Tongue (tissue), 2 donors: ENCODE results near the gene CLEC4M. TPM values are rescaled to one million over a fixed set of nuclear protein-coding genes. Genes with fewer than 3 reads are reported as not detected.
"Not testable (repeated sequence)": the region's sequence is repeated elsewhere in the genome, so short reads cannot be mapped to it uniquely, and the experiment has no call there.

Experiments
- DNase-seq: peaks from one replicate; pipeline ENCODE4 v3.0.0-alpha.2; 2015
- total RNA-seq: library from RNA; depleted of rRNA; stranded (reverse); fragments of >200 nt; gene quantifications from one replicate; pipeline ENCODE4 v1.2.3, GENCODE V29; 2014

The CLEC4M gene
- total RNA-seq, 1 donor from 2014 or later, result not detected

- DNase-seq, result no peak
Observed at GRCh38 chr19:7811989-7812388, 48.9 kb downstream of the CLEC4M start.

GRCh38 chr19:7815325-7815724 is 52.3 kb downstream of the CLEC4M start:
- DNase-seq, result no peak

- DNase-seq, result not testable (repeated sequence)
Observed at GRCh38 chr19:7816040-7816439, 53.0 kb downstream of the CLEC4M start.

GRCh38 chr19:7817801-7818200 is 54.8 kb downstream of the CLEC4M start:
- DNase-seq, result no peak

GRCh38 chr19:7818806-7819205 is 55.8 kb downstream of the CLEC4M start:
- DNase-seq, result no peak

Other genes with a start within 250 kb of the CLEC4M start
- gene ZNF358, start 247.1 kb upstream of the CLEC4M start, total RNA-seq, result 24.2 TPM
- gene MCOLN1, start 240.6 kb upstream of the CLEC4M start, total RNA-seq, result 4.2 TPM
- gene PNPLA6, start 227.5 kb upstream of the CLEC4M start, total RNA-seq, result 43.5 TPM
- gene CAMSAP3, start 167.4 kb upstream of the CLEC4M start, total RNA-seq, result 7.0 TPM
- gene XAB2, start 133.7 kb upstream of the CLEC4M start, total RNA-seq, result 32.7 TPM
- 20.4 TPM for gene PET100, start 133.4 kb upstream of the CLEC4M start, total RNA-seq
- gene PCP2, start 129.5 kb upstream of the CLEC4M start, total RNA-seq, result not detected
- 19.1 TPM for gene STXBP2, start 126.1 kb upstream of the CLEC4M start, total RNA-seq
- gene RETN, start 94.2 kb upstream of the CLEC4M start, total RNA-seq, result 1.5 TPM
- not detected for gene MCEMP1, start 86.2 kb upstream of the CLEC4M start, total RNA-seq
- gene TRAPPC5, start 82.4 kb upstream of the CLEC4M start, total RNA-seq, result 26.7 TPM
- not detected for gene FCER2, start 61.1 kb upstream of the CLEC4M start, total RNA-seq
- not detected for gene CLEC4G, start 31.1 kb upstream of the CLEC4M start, total RNA-seq
- 2.7 TPM for gene CD209, start 15.7 kb upstream of the CLEC4M start, total RNA-seq
- 16.0 TPM for gene EVI5L, start 67.0 kb downstream of the CLEC4M start, total RNA-seq
- 0.92 TPM for gene PRR36, start 111.1 kb downstream of the CLEC4M start, total RNA-seq
- 3.8 TPM for gene LRRC8E, start 125.3 kb downstream of the CLEC4M start, total RNA-seq
- gene MAP2K7, start 140.6 kb downstream of the CLEC4M start, total RNA-seq, result 11.8 TPM
- gene TGFBR3L, start 151.6 kb downstream of the CLEC4M start, total RNA-seq, result not detected
- 8.2 TPM for gene SNAPC2, start 157.1 kb downstream of the CLEC4M start, total RNA-seq
- gene CTXN1, start 162.9 kb downstream of the CLEC4M start, total RNA-seq, result 0.31 TPM
- 68.8 TPM for gene TIMM44, start 180.4 kb downstream of the CLEC4M start, total RNA-seq
- 60.1 TPM for gene ELAVL1, start 242.4 kb downstream of the CLEC4M start, total RNA-seq